ENCODE measurements around the gene NUTF2. TPM values are rescaled to one million over a fixed set of nuclear protein-coding genes. Genes with fewer than 3 reads are reported as not detected.

NUTF2 gene
- total RNA-seq, 1 experiment from 2014 or later = 142 TPM

Other genes with a start within 250 kb of the NUTF2 start
- gene CARMIL2, start 201.8 kb upstream of the NUTF2 start, total RNA-seq (2014; rRNA removed) = 0.58 and 0.92 TPM in 2 replicates
- 44.2 and 49.5 TPM in 2 replicates for gene ACD, start 186.7 kb upstream of the NUTF2 start, total RNA-seq (2014; rRNA removed)
- 0.86 and 3.2 TPM in 2 replicates for gene PARD6A, start 186.0 kb upstream of the NUTF2 start, total RNA-seq (2014; rRNA removed)
- 13.8 and 17.1 TPM in 2 replicates for gene ENKD1, start 180.2 kb upstream of the NUTF2 start, total RNA-seq (2014; rRNA removed)
- gene C16orf86, start 180.1 kb upstream of the NUTF2 start, total RNA-seq (2014; rRNA removed) = 4.6 and 6.3 TPM in 2 replicates
- 15.9 and 17.4 TPM in 2 replicates for gene GFOD2, start 127.6 kb upstream of the NUTF2 start, total RNA-seq (2014; rRNA removed)
- 3.8 and 4.5 TPM in 2 replicates for gene RANBP10, start 40.4 kb upstream of the NUTF2 start, total RNA-seq (2014; rRNA removed)
- gene TSNAXIP1, start 40.0 kb upstream of the NUTF2 start, total RNA-seq (2014; rRNA removed) = 0.77 and 1.6 TPM in 2 replicates
- 61.6 and 65.5 TPM in 2 replicates for gene THAP11, start 4.6 kb upstream of the NUTF2 start, total RNA-seq (2014; rRNA removed)
- 52.6 and 55.5 TPM in 2 replicates for gene CENPT, start 760 bp downstream of the NUTF2 start, total RNA-seq (2014; rRNA removed)
- 59.2 and 67.7 TPM in 2 replicates for gene EDC4, start 26.1 kb downstream of the NUTF2 start, total RNA-seq (2014; rRNA removed)
- not detected in 2 replicates for gene NRN1L, start 38.0 kb downstream of the NUTF2 start, total RNA-seq (2014; rRNA removed)
- gene PSKH1, start 46.3 kb downstream of the NUTF2 start, total RNA-seq (2014; rRNA removed) = 9.0 and 10.3 TPM in 2 replicates
- gene CTRL, start 84.9 kb downstream of the NUTF2 start, total RNA-seq (2014; rRNA removed) = 0.71 and 2.6 TPM in 2 replicates
- gene PSMB10, start 89.9 kb downstream of the NUTF2 start, total RNA-seq (2014; rRNA removed) = 37.6 and 38.1 TPM in 2 replicates
- gene LCAT, start 97.2 kb downstream of the NUTF2 start, total RNA-seq (2014; rRNA removed) = 11.7 and 13.3 TPM in 2 replicates
- 61.7 and 62.6 TPM in 2 replicates for gene SLC12A4, start 121.7 kb downstream of the NUTF2 start, total RNA-seq (2014; rRNA removed)
- gene DPEP3, start 133.6 kb downstream of the NUTF2 start, total RNA-seq (2014; rRNA removed) = not detected in 2 replicates
- gene DPEP2, start 152.6 kb downstream of the NUTF2 start, total RNA-seq (2014; rRNA removed) = not detected in 2 replicates
- not detected in 2 replicates for gene DPEP2NB, start 169.0 kb downstream of the NUTF2 start, total RNA-seq (2014; rRNA removed)
- 10.5 and 13.4 TPM in 2 replicates for gene DDX28, start 176.3 kb downstream of the NUTF2 start, total RNA-seq (2014; rRNA removed)
- 18.3 and 20.1 TPM in 2 replicates for gene DUS2, start 176.4 kb downstream of the NUTF2 start, total RNA-seq (2014; rRNA removed)
- gene NFATC3, start 238.4 kb downstream of the NUTF2 start, total RNA-seq (2014; rRNA removed) = 22.3 and 26.5 TPM in 2 replicates